K562 (cell line): ENCODE measurements around the gene RNF217. TPM values are rescaled to one million over a fixed set of nuclear protein-coding genes. Genes with fewer than 3 reads are reported as not detected.

Experiments used
- ATAC-seq: fragments of 200-7000 bp; cut with Tn5 transposase; 3 replicates; pipeline ENCODE4 v1.9.1; 2020; ENCODE audit warnings: moderate library complexity
- BruUV-seq: library from RNA; stranded (reverse); fragments of 400-500 nt; replicated peaks from 2 replicates; lab custom pipeline; 2021; lab: Mats Ljungman, UMichigan
- CTCF ChIA-PET: fragments of 300-600 bp; formaldehyde crosslinking; extraction: SDS; loops from one replicate; lab custom pipeline; 2021; ENCODE audit warnings: low intra/inter-chr PET ratio; lab: Yijun Ruan, JAX
- POLR2A ChIA-PET: fragments of 300-600, 350-650 bp; sonication (Branson Sonifier 250); formaldehyde crosslinking; extraction: SDS; loops from one replicate; lab custom pipeline; 2021; ENCODE audit warnings: antibody characterized with exemption, inconsistent platforms; lab: Yijun Ruan, JAX
- DNase-seq, 4 experiments: peaks; one replicate each; pipeline versions ENCODE4 v3.0.0 to v3.0.0-alpha.2; 2011 to 2018; ENCODE audit warnings: low spot score in 3 of 4, mixed read lengths in 3 of 4; ENCODE audit errors: extremely low read depth in 1 of 4
- FAIRE-seq: peaks from 2 replicates; lab custom pipeline; 2011; peaks lifted over from hg19 to GRCh38; lab: Jason Lieb, UNC
- H2AFZ ChIP-seq: 2 replicates; pipeline ENCODE4 v1.6.0; 2011; ENCODE audit warnings: low read depth, low read length, control low read depth, inconsistent platforms
- H3K27ac ChIP-seq: fragments of 200-600 bp; 3 replicates; pipeline ENCODE4 v1.8.0; 2011; ENCODE audit warnings: low read depth, mild to moderate bottlenecking, control low read depth, inconsistent platforms, low read length, moderate library complexity, mixed read lengths; ENCODE audit errors: extremely low read depth
- H3K27me3 ChIP-seq, 2 experiments: fragments of 300-600 bp in 1 of 2; 2 replicates in 1 of 2; 3 replicates in 1 of 2; pipeline versions ENCODE4 v1.6.0 to v1.8.0; 2011; ENCODE audit warnings: inconsistent platforms in 2 of 2, low read length in 2 of 2, mild to moderate bottlenecking in 1 of 2, mixed read lengths in 1 of 2, moderate library complexity in 1 of 2; ENCODE audit not compliant: control insufficient read depth in 2 of 2, insufficient read depth in 2 of 2
- H3K36me3 ChIP-seq: fragments of 300-600 bp; 3 replicates; pipeline ENCODE4 v1.8.0; 2011; ENCODE audit warnings: mild to moderate bottlenecking, low read length, inconsistent platforms; ENCODE audit not compliant: control insufficient read depth, insufficient read depth
- H3K4me1 ChIP-seq, 2 experiments: fragments of 200-600 bp in 1 of 2; replicated peaks in 1 of 2; 2 replicates in 1 of 2; 3 replicates in 1 of 2; pipeline versions ENCODE4 v1.5.1 to v1.8.0; 2011; ENCODE audit warnings: inconsistent platforms in 2 of 2, low read length in 2 of 2, mild to moderate bottlenecking in 1 of 2, mixed read lengths in 1 of 2, moderate library complexity in 1 of 2; ENCODE audit not compliant: control insufficient read depth in 2 of 2, insufficient read depth in 2 of 2
- H3K4me2 ChIP-seq: 2 replicates; pipeline ENCODE4 v1.6.1; 2011; ENCODE audit warnings: low read length, control low read depth, inconsistent platforms, mixed read lengths; ENCODE audit not compliant: insufficient read depth
- H3K4me3 ChIP-seq: fragments of 200-600 bp; sonication (generic), shearing (Covaris generic); 2 replicates; pipeline ENCODE4 v1.5.1; 2016; ENCODE audit warnings: control low read depth, inconsistent platforms
- H3K79me2 ChIP-seq: fragments of 200-600 bp; 3 replicates; pipeline ENCODE4 v1.8.0; 2011; ENCODE audit warnings: low read length, inconsistent platforms; ENCODE audit not compliant: control insufficient read depth, insufficient read depth
- H3K9ac ChIP-seq, 2 experiments: 2 replicates each; pipeline versions ENCODE4 v1.6.0 to v1.6.1; 2011; ENCODE audit warnings: low read depth in 2 of 2, low read length in 2 of 2, control low read depth in 1 of 2, inconsistent platforms in 1 of 2, mild to moderate bottlenecking in 1 of 2, mixed read lengths in 1 of 2; ENCODE audit not compliant: insufficient read depth in 1 of 2
- H3K9me1 ChIP-seq: one replicate; pipeline ENCODE4 v1.6.0; 2011; ENCODE audit warnings: inconsistent platforms, mild to moderate bottlenecking, low read length, moderate library complexity; ENCODE audit not compliant: control insufficient read depth, insufficient read depth
- H3K9me3 ChIP-seq: replicated peaks from 2 replicates; pipeline ENCODE4 v1.5.1; 2011; ENCODE audit warnings: low read depth, low read length, inconsistent platforms; ENCODE audit not compliant: control insufficient read depth, insufficient read depth
- H4K20me1 ChIP-seq: replicated peaks from 2 replicates; pipeline ENCODE4 v1.6.1; 2011; ENCODE audit warnings: low read length, inconsistent platforms, mixed read lengths; ENCODE audit not compliant: control insufficient read depth, insufficient read depth
- DACH1 ChIP-seq: fragments of 450-650 bp; IDR thresholded peaks from 2 replicates; pipeline ENCODE4 v1.6.1; 2018; ENCODE audit not compliant: partially characterized antibody
- GTF2F1 ChIP-seq: IDR thresholded peaks from 2 replicates; pipeline ENCODE4 v1.6.1; 2011; ENCODE audit warnings: low read depth, low read length, improper control_type of control experiment
- MYBL2 ChIP-seq, 2 experiments: fragments of 450-650 bp in 1 of 2; sonication (generic) in 1 of 2; formaldehyde crosslinking in 1 of 2; IDR thresholded peaks; 2 replicates each; pipeline versions ENCODE4 v1.6.1 to v1.8.1; 2017 to 2022; ENCODE audit warnings: borderline replicate concordance in 1 of 2, inconsistent platforms in 1 of 2, low read depth in 1 of 2, mild to moderate bottlenecking in 1 of 2, missing genetic modification reagents in 1 of 2, moderate library complexity in 1 of 2
- NFIX ChIP-seq: fragments of 250-450 bp; sonication (Bioruptor Pico); IDR thresholded peaks from 2 replicates; pipeline ENCODE4 v1.4.0; 2020; ENCODE audit warnings: low read depth, mild to moderate bottlenecking, moderate library complexity
- POLR2A ChIP-seq: fragments of 450-650 bp; conservative IDR thresholded peaks from 2 replicates; pipeline ENCODE4 v1.6.1; 2016
- SLC30A9 ChIP-seq: fragments of 250-450 bp; sonication (Bioruptor Pico); IDR thresholded peaks from 2 replicates; pipeline ENCODE4 v1.8.0; 2022; ENCODE audit warnings: mild to moderate bottlenecking, moderate library complexity
- SMC3 ChIP-seq: conservative IDR thresholded peaks from 2 replicates; pipeline ENCODE4 v1.6.1; 2011; ENCODE audit warnings: low read depth, low read length, improper control_type of control experiment; ENCODE audit not compliant: insufficient read depth
- ZNF174 ChIP-seq: fragments of 250-450 bp; sonication (Bioruptor Pico); IDR thresholded peaks from 2 replicates; pipeline ENCODE4 v1.4.0; 2020; ENCODE audit warnings: mild to moderate bottlenecking
- ZNF79 ChIP-seq: fragments of 250-450 bp; sonication (Bioruptor Pico); IDR thresholded peaks from 2 replicates; pipeline ENCODE4 v1.4.0; 2020; ENCODE audit warnings: low read depth, mild to moderate bottlenecking, moderate library complexity
- WGBS: fragments of 100-300 bp; shearing (Covaris generic); methylation state at CpG from one replicate; pipeline ENCODE4 v1.1.6; 2016; ENCODE audit warnings: low coverage, mixed read lengths; ENCODE audit not compliant: insufficient coverage; ENCODE audit errors: missing lambda C conversion rate; 5-methylcytosine and 5-hydroxymethylcytosine counted together
- in situ Hi-C: fragments of 300-500 bp; cut with MboI; formaldehyde crosslinking; loops from 4 replicates; pipeline ENCODE4 v1.15.0; 2018; ENCODE audit warnings: inconsistent platforms, mixed read lengths
- intact Hi-C: fragments of 100-400 bp; cut with micrococcal nuclease; formaldehyde crosslinking; loops from 2 replicates; pipeline ENCODE4 v1.14.2; 2022
- polyA plus RNA-seq, 8 experiments: library from polyadenylated mRNA; depleted of rRNA in 4 of 8; stranded (reverse) in 5 of 8; unstranded in 3 of 8; fragments of >200 nt; fragmentation: Nextera tagmentation in 2 of 8; fragmentation: Illumina TruSeq in 1 of 8; extraction: Ambion mirVana in 2 of 8; extraction: Trizol in 1 of 8; gene quantifications; 2 replicates each; pipeline versions ENCODE4 v1.2.1 to v1.2.3, GENCODE V29; 2011 to 2014; ENCODE audit warnings: inconsistent platforms in 1 of 8, missing spikeins in 1 of 8
- total RNA-seq, 7 experiments: library from RNA; depleted of rRNA in 6 of 7; stranded (reverse); fragments of >200 nt in 6 of 7; fragmentation: Illumina TruSeq in 2 of 7; extraction: Trizol in 2 of 7; gene quantifications; 2 replicates each; pipeline versions ENCODE4 v1.2.1 to v1.2.3, GENCODE V29; 2011 to 2021; ENCODE audit warnings: low replicate concordance in 1 of 7
- TF ChIP-seq, protein P1 (sequence below): fragments of 250-450 bp; sonication (Bioruptor Pico); IDR thresholded peaks from 2 replicates; pipeline ENCODE4 v1.5.0; 2021
- TF ChIP-seq, protein P2 (sequence below): fragments of 450-650 bp; IDR thresholded peaks from 2 replicates; pipeline ENCODE4 v1.7.0; 2016; ENCODE audit warnings: borderline replicate concordance
- TF ChIP-seq, protein P3 (sequence below): conservative IDR thresholded peaks from 2 replicates; pipeline ENCODE4 v1.6.1; 2011; ENCODE audit warnings: low read depth, mild to moderate bottlenecking, low read length; ENCODE audit not compliant: control insufficient read depth
- TF ChIP-seq, protein P4 (sequence below): fragments of 450-650 bp; IDR thresholded peaks from 2 replicates; pipeline ENCODE4 v1.6.1; 2016; ENCODE audit warnings: antibody characterized with exemption
- TF ChIP-seq, protein P5 (sequence below): fragments of 450-650 bp; IDR thresholded peaks from 2 replicates; pipeline ENCODE4 v1.6.1; 2018; ENCODE audit warnings: mild to moderate bottlenecking, low read depth; ENCODE audit not compliant: partially characterized antibody

RNF217 gene
- total and polyA plus RNA-seq, 9 of the 15 experiments (the other 6 are each of a cell fraction or from before 2014, with no cell fraction given), result 2.9 to 25.6 (median 12.0) TPM

DNA sequence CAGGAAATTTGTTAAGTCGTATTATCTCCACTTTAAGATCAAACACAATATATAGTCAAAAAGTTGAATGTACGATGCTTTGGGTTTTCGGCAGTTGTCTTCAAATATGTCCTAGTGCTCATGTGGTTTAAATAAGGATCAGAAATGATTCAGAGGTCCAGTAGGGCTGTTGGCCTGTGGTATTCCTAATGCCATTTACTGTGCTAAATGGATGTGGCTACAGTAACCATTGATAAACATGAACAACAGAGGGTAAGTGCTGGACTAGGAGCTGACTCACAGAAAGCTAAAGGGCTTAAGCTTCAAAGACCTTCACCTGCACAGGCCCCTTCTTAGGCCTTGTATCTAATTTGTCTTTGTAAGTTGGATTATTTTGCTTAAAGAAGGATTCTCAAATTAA is 110.8 kb downstream of the RNF217 start (continued):
- TF ChIP-seq ZNF174 (no peak), ZNF79 (CRISPR knock-in tag) (no peak), SMC3 (no peak)
- TF ChIP-seq, protein P1, sequence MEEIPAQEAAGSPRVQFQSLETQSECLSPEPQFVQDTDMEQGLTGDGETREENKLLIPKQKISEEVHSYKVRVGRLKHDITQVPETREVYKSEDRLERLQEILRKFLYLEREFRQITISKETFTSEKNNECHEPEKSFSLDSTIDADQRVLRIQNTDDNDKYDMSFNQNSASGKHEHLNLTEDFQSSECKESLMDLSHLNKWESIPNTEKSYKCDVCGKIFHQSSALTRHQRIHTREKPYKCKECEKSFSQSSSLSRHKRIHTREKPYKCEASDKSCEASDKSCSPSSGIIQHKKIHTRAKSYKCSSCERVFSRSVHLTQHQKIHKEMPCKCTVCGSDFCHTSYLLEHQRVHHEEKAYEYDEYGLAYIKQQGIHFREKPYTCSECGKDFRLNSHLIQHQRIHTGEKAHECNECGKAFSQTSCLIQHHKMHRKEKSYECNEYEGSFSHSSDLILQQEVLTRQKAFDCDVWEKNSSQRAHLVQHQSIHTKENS (CRISPR knock-in tag), result no peak
- TF ChIP-seq, protein P2, sequence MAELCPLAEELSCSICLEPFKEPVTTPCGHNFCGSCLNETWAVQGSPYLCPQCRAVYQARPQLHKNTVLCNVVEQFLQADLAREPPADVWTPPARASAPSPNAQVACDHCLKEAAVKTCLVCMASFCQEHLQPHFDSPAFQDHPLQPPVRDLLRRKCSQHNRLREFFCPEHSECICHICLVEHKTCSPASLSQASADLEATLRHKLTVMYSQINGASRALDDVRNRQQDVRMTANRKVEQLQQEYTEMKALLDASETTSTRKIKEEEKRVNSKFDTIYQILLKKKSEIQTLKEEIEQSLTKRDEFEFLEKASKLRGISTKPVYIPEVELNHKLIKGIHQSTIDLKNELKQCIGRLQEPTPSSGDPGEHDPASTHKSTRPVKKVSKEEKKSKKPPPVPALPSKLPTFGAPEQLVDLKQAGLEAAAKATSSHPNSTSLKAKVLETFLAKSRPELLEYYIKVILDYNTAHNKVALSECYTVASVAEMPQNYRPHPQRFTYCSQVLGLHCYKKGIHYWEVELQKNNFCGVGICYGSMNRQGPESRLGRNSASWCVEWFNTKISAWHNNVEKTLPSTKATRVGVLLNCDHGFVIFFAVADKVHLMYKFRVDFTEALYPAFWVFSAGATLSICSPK, result no peak
- TF ChIP-seq, protein P3, sequence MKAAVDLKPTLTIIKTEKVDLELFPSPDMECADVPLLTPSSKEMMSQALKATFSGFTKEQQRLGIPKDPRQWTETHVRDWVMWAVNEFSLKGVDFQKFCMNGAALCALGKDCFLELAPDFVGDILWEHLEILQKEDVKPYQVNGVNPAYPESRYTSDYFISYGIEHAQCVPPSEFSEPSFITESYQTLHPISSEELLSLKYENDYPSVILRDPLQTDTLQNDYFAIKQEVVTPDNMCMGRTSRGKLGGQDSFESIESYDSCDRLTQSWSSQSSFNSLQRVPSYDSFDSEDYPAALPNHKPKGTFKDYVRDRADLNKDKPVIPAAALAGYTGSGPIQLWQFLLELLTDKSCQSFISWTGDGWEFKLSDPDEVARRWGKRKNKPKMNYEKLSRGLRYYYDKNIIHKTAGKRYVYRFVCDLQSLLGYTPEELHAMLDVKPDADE, result no peak

DNA sequence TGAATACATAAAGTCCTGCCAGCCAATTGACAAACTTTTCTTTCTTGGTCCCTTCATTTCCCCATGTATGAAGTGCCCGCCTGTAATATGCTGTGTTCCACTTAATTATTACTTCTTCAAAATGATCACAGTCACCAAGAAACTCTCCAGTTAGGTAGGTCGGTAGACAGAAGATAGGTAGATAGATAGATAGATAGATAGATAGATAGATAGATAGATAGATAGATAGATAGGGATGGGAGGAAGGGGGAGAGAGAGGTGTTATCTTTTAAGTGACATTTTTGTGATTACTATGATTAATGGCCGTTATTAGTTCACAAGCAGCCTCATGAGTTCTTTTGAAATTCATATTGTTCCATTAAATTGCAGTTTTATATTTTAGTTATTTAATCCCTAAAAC is 111.9 kb downstream of the RNF217 start:
- intact Hi-C loops, result no loop called here
- Histone ChIP-seq H3K4me2 (no peak overlapping the region), H3K4me3 (no peak overlapping the region), H4K20me1 (no peaks in the 10 kb centered on the region), H3K79me2 (peaks cover 15% of the 10 kb centered on the region; the same call in 2 of the 3 replicates), H3K9me3 (no peaks in the 10 kb centered on the region)
- CTCF ChIA-PET, result no interaction called here
- in situ Hi-C loops, result no loop called here
- ATAC-seq (no peak), FAIRE-seq (no peak), DNase-seq (no peak)
- no TSS peak for BruUV-seq
- TF ChIP-seq, protein P4, sequence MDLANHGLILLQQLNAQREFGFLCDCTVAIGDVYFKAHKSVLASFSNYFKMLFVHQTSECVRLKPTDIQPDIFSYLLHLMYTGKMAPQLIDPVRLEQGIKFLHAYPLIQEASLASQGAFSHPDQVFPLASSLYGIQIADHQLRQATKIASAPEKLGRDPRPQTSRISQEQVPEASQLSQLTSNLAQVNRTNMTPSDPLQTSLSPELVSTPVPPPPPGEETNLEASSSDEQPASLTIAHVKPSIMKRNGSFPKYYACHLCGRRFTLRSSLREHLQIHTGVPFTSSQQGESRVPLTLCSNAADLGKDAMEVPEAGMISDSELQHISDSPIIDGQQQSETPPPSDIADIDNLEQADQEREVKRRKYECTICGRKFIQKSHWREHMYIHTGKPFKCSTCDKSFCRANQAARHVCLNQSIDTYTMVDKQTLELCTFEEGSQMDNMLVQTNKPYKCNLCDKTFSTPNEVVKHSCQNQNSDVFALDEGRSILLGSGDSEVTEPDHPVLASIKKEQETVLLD, result peak; percentile 79
- no peak for TF ChIP-seq SLC30A9 (CRISPR knock-in tag)
- peak; percentile 97 for TF ChIP-seq DACH1
- no peak for TF ChIP-seq GTF2F1
- TF ChIP-seq NFIX (CRISPR knock-in tag), result no peak
- TF ChIP-seq, protein P5, sequence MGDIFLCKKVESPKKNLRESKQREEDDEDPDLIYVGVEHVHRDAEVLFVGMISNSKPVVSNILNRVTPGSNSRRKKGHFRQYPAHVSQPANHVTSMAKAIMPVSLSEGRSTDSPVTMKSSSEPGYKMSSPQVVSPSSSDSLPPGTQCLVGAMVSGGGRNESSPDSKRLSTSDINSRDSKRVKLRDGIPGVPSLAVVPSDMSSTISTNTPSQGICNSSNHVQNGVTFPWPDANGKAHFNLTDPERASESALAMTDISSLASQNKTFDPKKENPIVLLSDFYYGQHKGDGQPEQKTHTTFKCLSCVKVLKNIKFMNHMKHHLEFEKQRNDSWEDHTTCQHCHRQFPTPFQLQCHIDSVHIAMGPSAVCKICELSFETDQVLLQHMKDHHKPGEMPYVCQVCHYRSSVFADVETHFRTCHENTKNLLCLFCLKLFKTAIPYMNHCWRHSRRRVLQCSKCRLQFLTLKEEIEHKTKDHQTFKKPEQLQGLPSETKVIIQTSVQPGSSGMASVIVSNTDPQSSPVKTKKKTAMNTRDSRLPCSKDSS, result no peak
- TF ChIP-seq POLR2A, result no peak
- no peak for TF ChIP-seq MYBL2 (IDR thresholded peaks at IDR 0.05; ENCODE audit: low read depth)
- TF ChIP-seq MYBL2 (CRISPR knock-in tag; IDR thresholded peaks at IDR 0.05; ENCODE audit: borderline replicate concordance), result no peak
- TF ChIP-seq, all 486 proteins: peak for 2
- POLR2A ChIA-PET, result interaction anchor here (1.0 kb wide), 1 partner anchor 9 kb away, joined by 3 read pairs; no protein-coding TSS in a partner anchor
- peaks cover 3 to 17% of the 10 kb centered on the region in 2 experiments; a peak in 3 of 5 replicates for H3K4me1 ChIP-seq
- 75% methylated on average over 3 of the region's 3 CpGs for WGBS
- H2AFZ ChIP-seq, result no peak overlapping the region
- no peaks in the 10 kb centered on the region for H3K27me3 ChIP-seq
- H3K9ac ChIP-seq, result no peak overlapping the region
- no peaks in the 10 kb centered on the region for H3K9me1 ChIP-seq
- peaks cover 56% of the 10 kb centered on the region for H3K36me3 ChIP-seq
- no peak overlapping the region for H3K27ac ChIP-seq
